HG03025 (cell line): ENCODE data around the gene LDHAL6A.
"Not testable (repeated sequence)": the region's sequence is repeated elsewhere in the genome, so short reads cannot be mapped to it uniquely, and the experiment has no call there.

Experiments
- ATAC-seq: cut with Tn5 transposase; IDR thresholded peaks from one replicate; pipeline ENCODE4 v1.9.1; 2021; ENCODE audit warnings: mild to moderate bottlenecking, moderate library complexity; ENCODE audit not compliant: unreplicated experiment, low FRiP score

The LDHAL6A gene

GRCh38 chr11:18455686-18456372 lies at the start of gene LDHAL6A:
TSS of gene LDHAL6A (plus strand) at chr11:18455856. CDS start at chr11:18456681, 825 bp downstream.
- no peak for ATAC-seq

- not testable (repeated sequence) for ATAC-seq
These were observed 48.3 kb upstream of the LDHAL6A start for GRCh38 chr11:18407400-18407799.

- ATAC-seq = no peak
These were observed 46.9 kb upstream of the LDHAL6A start for GRCh38 chr11:18408558-18409291.

- ATAC-seq = no peak
These were observed 39.2 kb upstream of the LDHAL6A start for GRCh38 chr11:18416459-18416858.

- ATAC-seq = no peak
These were observed 36.6 kb upstream of the LDHAL6A start for GRCh38 chr11:18419040-18419439.

GRCh38 chr11:18420067-18420466 lies 35.6 kb upstream of the LDHAL6A start:
- ATAC-seq = no peak

GRCh38 chr11:18427240-18427639 lies 28.4 kb upstream of the LDHAL6A start:
- no peak for ATAC-seq

GRCh38 chr11:18429332-18429731 lies 26.3 kb upstream of the LDHAL6A start:
- no peak for ATAC-seq

- ATAC-seq = no peak
These were observed 17.0 kb upstream of the LDHAL6A start for GRCh38 chr11:18438691-18439090.

GRCh38 chr11:18449251-18449650 lies 6.4 kb upstream of the LDHAL6A start:
- no peak for ATAC-seq

GRCh38 chr11:18452927-18453326 lies 2.7 kb upstream of the LDHAL6A start:
- no peak for ATAC-seq

GRCh38 chr11:18457450-18457849 lies 1.8 kb downstream of the LDHAL6A start:
- no peak for ATAC-seq

GRCh38 chr11:18459634-18460033 lies 4.0 kb downstream of the LDHAL6A start:
- ATAC-seq = no peak

GRCh38 chr11:18461909-18462308 lies 6.3 kb downstream of the LDHAL6A start:
- no peak for ATAC-seq

GRCh38 chr11:18463439-18463838 lies 7.8 kb downstream of the LDHAL6A start:
- ATAC-seq = no peak

- no peak for ATAC-seq
These were observed 10.7 kb downstream of the LDHAL6A start for GRCh38 chr11:18466402-18466801.

GRCh38 chr11:18468059-18468458 lies 12.4 kb downstream of the LDHAL6A start:
- ATAC-seq = no peak

GRCh38 chr11:18468961-18469360 lies 13.3 kb downstream of the LDHAL6A start:
- no peak for ATAC-seq

GRCh38 chr11:18471995-18472394 lies 16.3 kb downstream of the LDHAL6A start:
- ATAC-seq = no peak

- no peak for ATAC-seq
These were observed 16.9 kb downstream of the LDHAL6A start for GRCh38 chr11:18472587-18472986.

GRCh38 chr11:18479063-18479462 lies 23.4 kb downstream of the LDHAL6A start:
- no peak for ATAC-seq

GRCh38 chr11:18485913-18486528 lies 30.4 kb downstream of the LDHAL6A start:
- ATAC-seq = no peak
